T-helper 2 cell (primary cell): ENCODE data around the gene NOP14.
A peak's percentile ranks its signal among the peaks of the same experiment; 100 is the strongest.
"Not testable (repeated sequence)": the region's sequence is repeated elsewhere in the genome, so short reads cannot be mapped to it uniquely, and the experiment has no call there.

ENCODE experiments used
- DNase-seq, 5 experiments: peaks; one replicate each; pipeline versions ENCODE4 v3.0.0 to v3.0.0-alpha.2; 2012 to 2022

The NOP14 gene

GRCh38 chr4:2931512-2932301 lies 31.5 kb downstream of the NOP14 start:
- peak in 4 of 5 experiments; percentile 26 to 82 (median 56) for DNase-seq

GRCh38 chr4:2930758-2931511 lies 32.3 kb downstream of the NOP14 start:
- DNase-seq, result no peak

GRCh38 chr4:2930135-2930757 lies 33.0 kb downstream of the NOP14 start:
- no peak for DNase-seq

GRCh38 chr4:2929469-2929868 lies 33.7 kb downstream of the NOP14 start:
- no peak for DNase-seq

- DNase-seq, result no peak
Observed at GRCh38 chr4:2928242-2929176, 34.7 kb downstream of the NOP14 start.

- DNase-seq, result no peak
Observed at GRCh38 chr4:2927696-2928075, 35.5 kb downstream of the NOP14 start.

- no peak for DNase-seq
Observed at GRCh38 chr4:2927016-2927695, 36.0 kb downstream of the NOP14 start.

- DNase-seq, result no peak
Observed at GRCh38 chr4:2925931-2926860, 37.0 kb downstream of the NOP14 start.

- DNase-seq, result no peak
Observed at GRCh38 chr4:2925496-2925895, 37.7 kb downstream of the NOP14 start.

- no peak for DNase-seq
Observed at GRCh38 chr4:2924765-2925301, 38.4 kb downstream of the NOP14 start.

- DNase-seq, result no peak
Observed at GRCh38 chr4:2924286-2924685, 38.9 kb downstream of the NOP14 start.

- DNase-seq, result no peak
Observed at GRCh38 chr4:2923668-2924173, 39.5 kb downstream of the NOP14 start.

- no peak for DNase-seq
Observed at GRCh38 chr4:2923141-2923551, 40.1 kb downstream of the NOP14 start.

- DNase-seq, result peak in 2 of 5 experiments; percentile 61 to 69
Observed at GRCh38 chr4:2922453-2923101, 40.6 kb downstream of the NOP14 start.

GRCh38 chr4:2918714-2919113 lies 44.5 kb downstream of the NOP14 start:
- not testable (repeated sequence) for DNase-seq

GRCh38 chr4:2918300-2918699 lies 44.9 kb downstream of the NOP14 start:
- DNase-seq, result not testable (repeated sequence)

- not testable (repeated sequence) for DNase-seq
Observed at GRCh38 chr4:2916696-2917095, 46.5 kb downstream of the NOP14 start.

GRCh38 chr4:2915789-2916188 lies 47.4 kb downstream of the NOP14 start:
- DNase-seq, result no peak
